ENCODE results near the gene CDIP1. TPM values are rescaled to one million over a fixed set of nuclear protein-coding genes. Genes with fewer than 3 reads are reported as not detected.

CDIP1 gene
- total RNA-seq, 1 donor from 2014 or later, result 7.8 TPM

DNA sequence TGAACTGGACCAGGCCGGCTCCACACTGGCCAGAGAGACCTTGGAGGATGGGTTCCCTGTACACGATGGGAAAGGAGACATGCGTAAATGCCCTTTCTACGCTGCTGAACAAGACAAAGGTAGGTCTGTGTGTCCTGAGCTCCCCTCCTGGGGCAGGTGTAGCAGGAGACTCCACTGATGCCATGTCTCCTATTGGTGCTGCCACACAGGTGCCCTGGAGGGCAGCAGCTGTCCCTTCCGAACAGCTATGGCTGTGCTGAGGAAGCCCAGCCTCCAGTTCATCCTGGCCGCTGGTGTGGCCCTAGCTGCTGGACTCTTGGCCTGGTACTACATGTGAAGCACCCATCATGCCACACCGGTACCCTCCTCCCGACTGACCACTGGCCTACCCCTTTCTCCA is 29.2 kb downstream of the CDIP1 start:
- H3K4me3 ChIP-seq (ENCODE audit: low read length in 3 of 3), result no peak overlapping the region
- no peak overlapping the region for H3K9ac ChIP-seq (ENCODE audit: low read depth in 1 of 3, low read length in 3 of 3)
- H3K4me1 ChIP-seq (ENCODE audit: control insufficient read depth in 3 of 3, insufficient read depth in 3 of 3, low read length in 3 of 3), result peaks cover 15 to 28% (median 28%) of the 10 kb centered on the region in 3 donors
- peaks cover 49 to 57% (median 51%) of the 10 kb centered on the region in 3 donors for H3K36me3 ChIP-seq (ENCODE audit: control insufficient read depth in 3 of 3, insufficient read depth in 3 of 3, low read length in 3 of 3)
- no peak overlapping the region for H3K27ac ChIP-seq (ENCODE audit: low read depth, low read length)
- no peaks in the 10 kb centered on the region for H3K27me3 ChIP-seq (ENCODE audit: control insufficient read depth in 3 of 3, insufficient read depth in 3 of 3, low read length in 3 of 3)
- H3K9me3 ChIP-seq (ENCODE audit: control insufficient read depth in 3 of 3, low read length in 3 of 3), result no peaks in the 10 kb centered on the region

GRCh38 chr16:4508806-4509205 is 29.8 kb downstream of the CDIP1 start:
- no peaks in the 10 kb centered on the region for H3K27me3 ChIP-seq (ENCODE audit: control insufficient read depth in 3 of 3, insufficient read depth in 3 of 3, low read length in 3 of 3)
- H3K9me3 ChIP-seq (ENCODE audit: control insufficient read depth in 3 of 3, low read length in 3 of 3), result no peaks in the 10 kb centered on the region
- peaks cover 12 to 23% (median 22%) of the 10 kb centered on the region in 3 donors for H3K4me1 ChIP-seq (ENCODE audit: control insufficient read depth in 3 of 3, insufficient read depth in 3 of 3, low read length in 3 of 3)
- peaks cover 49 to 57% (median 51%) of the 10 kb centered on the region in 3 donors for H3K36me3 ChIP-seq (ENCODE audit: control insufficient read depth in 3 of 3, insufficient read depth in 3 of 3, low read length in 3 of 3)
- no peak overlapping the region for H3K27ac ChIP-seq (ENCODE audit: low read depth, low read length)
- no peak overlapping the region for H3K9ac ChIP-seq (ENCODE audit: low read depth in 1 of 3, low read length in 3 of 3)
- no peak overlapping the region for H3K4me3 ChIP-seq (ENCODE audit: low read length in 3 of 3)

- no peak overlapping the region for H3K9ac ChIP-seq (ENCODE audit: low read depth in 1 of 3, low read length in 3 of 3)
- no peaks in the 10 kb centered on the region for H3K27me3 ChIP-seq (ENCODE audit: control insufficient read depth in 3 of 3, insufficient read depth in 3 of 3, low read length in 3 of 3)
- peaks cover 6 to 15% (median 13%) of the 10 kb centered on the region in 3 donors for H3K4me1 ChIP-seq (ENCODE audit: control insufficient read depth in 3 of 3, insufficient read depth in 3 of 3, low read length in 3 of 3)
- no peak overlapping the region for H3K27ac ChIP-seq (ENCODE audit: low read depth, low read length)
- no peak overlapping the region for H3K4me3 ChIP-seq (ENCODE audit: low read length in 3 of 3)
- H3K9me3 ChIP-seq (ENCODE audit: control insufficient read depth in 3 of 3, low read length in 3 of 3), result no peaks in the 10 kb centered on the region
- peaks cover 49 to 51% (median 51%) of the 10 kb centered on the region in 3 donors for H3K36me3 ChIP-seq (ENCODE audit: control insufficient read depth in 3 of 3, insufficient read depth in 3 of 3, low read length in 3 of 3)
Observed at GRCh38 chr16:4507588-4508345, 30.8 kb downstream of the CDIP1 start.

DNA sequence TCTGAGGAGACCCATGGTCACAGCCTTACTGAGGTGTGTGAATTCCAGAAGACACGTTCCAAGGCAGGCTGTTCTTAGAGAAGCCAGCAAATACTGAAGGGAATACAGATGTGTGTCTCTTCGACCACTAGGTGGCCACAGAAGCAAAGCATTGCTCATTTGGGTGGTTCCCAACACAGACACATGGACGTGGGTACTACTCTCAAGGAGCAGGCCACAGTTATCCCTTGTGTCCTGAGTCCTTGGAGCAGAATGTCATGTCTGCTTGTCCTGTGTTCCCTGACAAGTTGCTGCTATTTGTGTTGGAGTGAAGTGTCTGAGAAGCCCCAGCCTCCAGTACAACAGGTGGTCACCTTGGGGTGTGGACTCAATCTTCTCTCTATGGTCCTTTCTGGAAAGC is 32.1 kb downstream of the CDIP1 start:
- Histone ChIP-seq H3K27me3 (ENCODE audit: control insufficient read depth in 3 of 3, insufficient read depth in 3 of 3, low read length in 3 of 3) (no peaks in the 10 kb centered on the region), H3K4me1 (ENCODE audit: control insufficient read depth in 3 of 3, insufficient read depth in 3 of 3, low read length in 3 of 3) (peaks cover 10 to 11% (median 11%) of the 10 kb centered on the region in 3 donors), H3K9ac (ENCODE audit: low read depth in 1 of 3, low read length in 3 of 3) (peak overlapping the region in 1 of 3 donors; percentile 26), H3K27ac (ENCODE audit: low read depth, low read length) (no peak overlapping the region), H3K9me3 (ENCODE audit: control insufficient read depth in 3 of 3, low read length in 3 of 3) (no peaks in the 10 kb centered on the region), H3K36me3 (ENCODE audit: control insufficient read depth in 3 of 3, insufficient read depth in 3 of 3, low read length in 3 of 3) (peaks cover 36 to 40% (median 39%) of the 10 kb centered on the region in 3 donors), H3K4me3 (ENCODE audit: low read length in 3 of 3) (no peak overlapping the region)

DNA sequence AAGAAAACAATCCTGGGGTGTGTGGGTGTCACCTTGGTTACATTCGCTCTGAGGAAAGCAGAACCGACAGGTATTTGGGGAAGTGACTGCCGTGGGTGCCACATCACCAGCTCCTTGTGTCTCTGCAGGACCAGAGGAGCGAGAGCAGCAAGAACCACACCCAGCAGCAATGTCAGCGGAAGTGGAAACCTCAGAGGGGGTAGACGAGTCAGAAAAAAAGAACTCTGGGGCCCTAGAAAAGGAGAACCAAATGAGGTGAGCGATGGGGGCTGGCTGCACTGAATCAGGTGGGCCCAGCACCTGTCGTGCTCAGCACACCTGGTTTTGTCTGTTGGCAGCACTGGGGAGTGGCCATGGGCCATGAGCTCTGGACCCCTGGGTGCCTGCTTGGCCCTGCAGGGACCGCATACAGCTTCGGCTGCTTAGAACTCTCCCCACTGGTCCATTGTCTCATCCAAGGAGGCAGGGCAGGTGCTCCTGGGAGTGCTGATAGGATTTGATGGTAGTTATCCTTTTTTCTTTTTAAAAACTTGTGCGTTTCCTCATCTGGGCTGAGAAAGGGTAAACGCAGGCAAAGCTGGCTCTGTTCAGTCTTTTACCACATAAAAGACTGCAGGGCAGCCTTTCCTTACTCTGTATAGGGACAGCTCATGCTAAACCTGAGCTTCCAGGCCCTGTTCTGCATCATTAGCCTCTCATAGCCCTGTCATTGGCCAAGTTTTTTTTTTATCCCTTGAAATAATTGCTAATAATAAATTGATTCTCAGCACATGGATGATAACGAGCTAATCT is 33.0 kb downstream of the CDIP1 start:
- Histone ChIP-seq H3K4me1 (ENCODE audit: control insufficient read depth in 3 of 3, insufficient read depth in 3 of 3, low read length in 3 of 3) (peaks cover 12 to 16% (median 14%) of the 10 kb centered on the region in 3 donors), H3K4me3 (ENCODE audit: low read length in 3 of 3) (no peak overlapping the region), H3K9ac (ENCODE audit: low read depth in 1 of 3, low read length in 3 of 3) (peak overlapping the region in 1 of 3 donors; percentile 28), H3K27ac (ENCODE audit: low read depth, low read length) (no peak overlapping the region), H3K36me3 (ENCODE audit: control insufficient read depth in 3 of 3, insufficient read depth in 3 of 3, low read length in 3 of 3) (peaks cover 30 to 34% (median 31%) of the 10 kb centered on the region in 3 donors), H3K9me3 (ENCODE audit: control insufficient read depth in 3 of 3, low read length in 3 of 3) (no peaks in the 10 kb centered on the region), H3K27me3 (ENCODE audit: control insufficient read depth in 3 of 3, insufficient read depth in 3 of 3, low read length in 3 of 3) (no peaks in the 10 kb centered on the region)

DNA sequence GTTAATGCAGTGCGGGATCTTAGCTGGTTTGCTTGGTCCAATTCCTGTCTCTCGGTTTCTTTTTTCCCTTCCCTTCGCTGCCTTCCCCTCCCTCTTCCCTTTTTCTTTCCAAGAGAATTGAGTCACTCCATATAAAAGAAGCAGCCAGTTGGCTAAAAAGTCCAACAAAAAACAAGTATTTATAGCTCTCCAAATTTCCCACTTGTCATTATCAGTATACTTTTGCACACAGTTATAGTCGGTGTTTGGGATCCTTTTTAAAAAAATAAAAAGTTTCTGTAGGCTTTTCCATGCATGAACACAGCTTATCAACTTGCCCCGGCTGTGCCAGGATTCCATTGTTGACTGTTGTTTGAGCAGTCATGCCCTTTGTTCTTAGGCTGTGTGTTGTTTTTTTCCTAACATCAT is 37.5 kb downstream of the CDIP1 start:
- H3K9me3 ChIP-seq (ENCODE audit: control insufficient read depth in 3 of 3, low read length in 3 of 3), result no peaks in the 10 kb centered on the region
- no peaks in the 10 kb centered on the region for H3K27me3 ChIP-seq (ENCODE audit: control insufficient read depth in 3 of 3, insufficient read depth in 3 of 3, low read length in 3 of 3)
- peaks cover 15 to 19% (median 18%) of the 10 kb centered on the region in 3 donors for H3K4me1 ChIP-seq (ENCODE audit: control insufficient read depth in 3 of 3, insufficient read depth in 3 of 3, low read length in 3 of 3)
- H3K9ac ChIP-seq (ENCODE audit: low read depth in 1 of 3, low read length in 3 of 3), result peak overlapping the region in 1 of 3 donors; percentile 54
- no peak overlapping the region for H3K27ac ChIP-seq (ENCODE audit: low read depth, low read length)
- peaks cover 0 to 3% (median under 1%) of the 10 kb centered on the region in 3 donors for H3K36me3 ChIP-seq (ENCODE audit: control insufficient read depth in 3 of 3, insufficient read depth in 3 of 3, low read length in 3 of 3)
- peak overlapping the region in 1 of 3 donors; percentile 17 for H3K4me3 ChIP-seq (ENCODE audit: low read length in 3 of 3)

- H3K9ac ChIP-seq (ENCODE audit: low read depth in 1 of 3, low read length in 3 of 3), result peak overlapping the region in 1 of 3 donors; percentile 1
Observed at GRCh38 chr16:4500272-4500671, 38.3 kb downstream of the CDIP1 start.

DNA sequence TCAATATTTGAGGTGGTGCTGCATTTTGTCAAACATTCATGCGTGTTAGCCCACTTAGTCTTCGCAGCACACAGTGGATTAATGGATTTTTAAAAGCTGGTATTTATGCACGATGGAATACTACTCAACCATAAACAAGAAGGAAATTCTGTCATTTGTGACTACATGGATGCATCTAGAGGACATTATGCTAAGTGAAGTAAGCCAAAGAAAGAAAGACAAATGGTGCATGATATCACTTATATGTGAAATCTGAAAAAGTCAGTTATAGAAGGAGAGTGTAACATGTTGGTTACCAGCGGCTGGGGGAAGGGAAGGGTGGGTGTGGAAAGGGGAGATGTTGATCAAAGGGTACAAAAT is 39.4 kb downstream of the CDIP1 start:
- Histone ChIP-seq H3K27ac (ENCODE audit: low read depth, low read length) (no peak overlapping the region), H3K36me3 (ENCODE audit: control insufficient read depth in 3 of 3, insufficient read depth in 3 of 3, low read length in 3 of 3) (peaks cover 0 to 3% (median 0%) of the 10 kb centered on the region in 3 donors), H3K9ac (ENCODE audit: low read depth in 1 of 3, low read length in 3 of 3) (no peak overlapping the region), H3K27me3 (ENCODE audit: control insufficient read depth in 3 of 3, insufficient read depth in 3 of 3, low read length in 3 of 3) (no peaks in the 10 kb centered on the region), H3K4me1 (ENCODE audit: control insufficient read depth in 3 of 3, insufficient read depth in 3 of 3, low read length in 3 of 3) (peaks cover 19 to 25% (median 20%) of the 10 kb centered on the region in 3 donors), H3K4me3 (ENCODE audit: low read length in 3 of 3) (no peak overlapping the region), H3K9me3 (ENCODE audit: control insufficient read depth in 3 of 3, low read length in 3 of 3) (no peaks in the 10 kb centered on the region)

More at GRCh38 chr16:4500272-4500671, 38.3 kb downstream of the CDIP1 start:
- Histone ChIP-seq H3K27me3 (ENCODE audit: control insufficient read depth in 3 of 3, insufficient read depth in 3 of 3, low read length in 3 of 3) (no peaks in the 10 kb centered on the region), H3K4me1 (ENCODE audit: control insufficient read depth in 3 of 3, insufficient read depth in 3 of 3, low read length in 3 of 3) (peaks cover 19 to 23% (median 20%) of the 10 kb centered on the region in 3 donors), H3K4me3 (ENCODE audit: low read length in 3 of 3) (peak overlapping the region in 1 of 3 donors; percentile 17), H3K9me3 (ENCODE audit: control insufficient read depth in 3 of 3, low read length in 3 of 3) (no peaks in the 10 kb centered on the region), H3K36me3 (ENCODE audit: control insufficient read depth in 3 of 3, insufficient read depth in 3 of 3, low read length in 3 of 3) (peaks cover 0 to 3% (median 0%) of the 10 kb centered on the region in 3 donors), H3K27ac (ENCODE audit: low read depth, low read length) (no peak overlapping the region)

- Histone ChIP-seq H3K9me3 (ENCODE audit: control insufficient read depth in 3 of 3, low read length in 3 of 3) (no peaks in the 10 kb centered on the region), H3K27ac (ENCODE audit: low read depth, low read length) (no peak overlapping the region), H3K4me1 (ENCODE audit: control insufficient read depth in 3 of 3, insufficient read depth in 3 of 3, low read length in 3 of 3) (peaks cover 15 to 25% (median 20%) of the 10 kb centered on the region in 3 donors), H3K27me3 (ENCODE audit: control insufficient read depth in 3 of 3, insufficient read depth in 3 of 3, low read length in 3 of 3) (no peaks in the 10 kb centered on the region), H3K9ac (ENCODE audit: low read depth in 1 of 3, low read length in 3 of 3) (no peak overlapping the region), H3K4me3 (ENCODE audit: low read length in 3 of 3) (no peak overlapping the region), H3K36me3 (ENCODE audit: control insufficient read depth in 3 of 3, insufficient read depth in 3 of 3, low read length in 3 of 3) (peaks cover 0 to 3% (median 0%) of the 10 kb centered on the region in 3 donors)
Observed at GRCh38 chr16:4498546-4499195, 39.9 kb downstream of the CDIP1 start.

All from skeletal muscle tissue (tissue), 4 donors.